HG02642 (cell line): ENCODE measurements around the gene NDC80.
"Not testable (repeated sequence)": the region's sequence is repeated elsewhere in the genome, so short reads cannot be mapped to it uniquely, and the experiment has no call there.

Experiments
- ATAC-seq: cut with Tn5 transposase; IDR thresholded peaks from one replicate; pipeline ENCODE4 v1.9.1; 2021; ENCODE audit warnings: mild to moderate bottlenecking; ENCODE audit not compliant: unreplicated experiment, poor library complexity

The NDC80 gene

DNA sequence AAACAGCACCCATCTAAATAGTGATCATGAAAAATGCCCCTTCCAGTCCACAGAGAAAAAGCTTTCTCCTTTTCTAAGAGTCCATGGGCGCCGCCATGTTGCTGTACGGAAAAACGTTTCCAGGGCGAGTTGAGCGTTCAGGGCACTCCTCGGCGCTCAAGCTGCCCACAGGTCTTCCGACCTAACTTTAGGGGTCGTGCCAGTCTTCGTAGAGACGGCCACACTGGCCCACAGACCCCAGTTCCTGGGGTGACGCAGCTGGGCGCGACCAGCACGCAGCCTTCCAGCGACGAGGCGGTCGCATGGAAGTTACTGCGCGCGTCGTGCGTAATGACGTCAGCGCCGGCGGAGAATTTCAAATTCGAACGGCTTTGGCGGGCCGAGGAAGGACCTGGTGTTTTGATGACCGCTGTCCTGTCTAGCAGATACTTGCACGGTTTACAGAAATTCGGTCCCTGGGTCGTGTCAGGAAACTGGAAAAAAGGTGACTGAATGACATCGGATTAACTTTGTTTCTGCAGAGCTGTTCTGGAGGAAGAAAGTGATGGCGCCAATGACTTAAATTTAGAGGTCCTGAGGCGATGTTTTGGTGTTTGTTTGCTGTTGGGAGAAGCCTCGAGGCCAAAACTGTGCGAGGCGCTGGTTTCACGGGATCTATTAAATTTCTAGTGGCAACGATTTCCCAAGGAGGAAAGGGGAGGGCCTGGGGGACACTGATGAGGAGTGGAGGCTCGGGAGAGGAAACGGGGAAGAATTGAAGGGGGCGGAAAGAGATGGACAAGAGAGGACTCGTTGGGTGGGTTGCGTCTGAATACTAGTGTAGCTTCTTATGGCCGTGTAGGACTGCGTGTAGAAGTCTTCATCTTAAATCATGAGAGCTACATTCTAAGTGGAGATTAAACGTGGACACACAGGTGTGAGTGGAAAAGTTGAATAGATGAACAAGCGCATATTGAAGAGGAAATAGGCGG is at the start of gene NDC80, which contains the start of gene METTL4:
Gene NDC80 (plus strand): TSS at position 358 of the 971 bp plus-strand sequence. CDS start 1,429 bp downstream, outside the sequence.
Gene METTL4 (minus strand): TSS at position 306 of the 971 bp plus-strand sequence. CDS start 4,289 bp downstream, outside the sequence.
- peak; percentile 87 for ATAC-seq

- no peak for ATAC-seq
These were observed 49.2 kb upstream of the NDC80 start for GRCh38 chr18:2522112-2522511.

- not testable (repeated sequence) for ATAC-seq
These were observed 46.6 kb upstream of the NDC80 start for GRCh38 chr18:2524794-2525198.

GRCh38 chr18:2526329-2526728 is 45.0 kb upstream of the NDC80 start:
- ATAC-seq: no peak

DNA sequence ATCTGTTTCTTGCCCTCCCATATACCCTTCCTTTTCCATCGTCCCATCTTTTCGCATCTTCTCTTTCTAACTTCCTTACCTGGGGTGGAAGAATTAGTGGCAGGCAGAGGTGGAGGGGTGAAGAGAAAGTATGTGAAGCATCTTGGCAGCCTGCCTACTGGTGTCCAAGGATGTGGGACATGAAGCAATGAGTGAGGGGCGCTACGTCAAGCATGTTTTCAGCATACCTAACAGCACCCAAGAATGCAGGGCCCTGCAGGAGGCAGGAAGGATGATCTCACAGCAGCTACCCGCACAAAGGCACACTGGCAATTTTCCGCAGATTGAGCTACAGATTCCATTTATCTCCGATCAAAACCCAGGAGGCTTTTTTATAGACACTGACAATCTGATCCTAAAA is 42.2 kb upstream of the NDC80 start:
- no peak for ATAC-seq

GRCh38 chr18:2531751-2532150 is 39.6 kb upstream of the NDC80 start:
- no peak for ATAC-seq

DNA sequence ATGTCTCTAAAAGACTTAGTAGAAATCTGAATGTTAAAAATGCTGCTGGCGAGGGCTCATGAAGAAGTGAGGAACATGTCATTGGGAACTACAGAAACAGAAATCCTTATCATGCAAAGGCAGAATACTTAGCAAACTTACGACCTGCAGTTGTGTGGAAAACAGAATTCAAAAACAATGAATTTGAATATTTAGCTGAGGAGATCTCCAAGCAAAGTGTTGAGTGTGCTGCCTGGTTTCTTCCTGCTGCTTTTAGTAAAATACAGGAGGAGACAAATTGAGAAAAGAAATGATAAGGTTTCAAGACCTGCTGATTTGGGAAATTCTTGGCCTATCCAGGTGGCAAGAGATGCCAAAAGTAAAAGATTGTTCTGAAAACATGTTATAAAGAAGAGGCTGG is 38.6 kb upstream of the NDC80 start:
- ATAC-seq: no peak

GRCh38 chr18:2534906-2535305 is 36.5 kb upstream of the NDC80 start:
- ATAC-seq: no peak

- ATAC-seq: no peak
These were observed 35.9 kb upstream of the NDC80 start for GRCh38 chr18:2535419-2535910.

GRCh38 chr18:2536063-2536462 is 35.3 kb upstream of the NDC80 start:
- ATAC-seq: no peak

DNA sequence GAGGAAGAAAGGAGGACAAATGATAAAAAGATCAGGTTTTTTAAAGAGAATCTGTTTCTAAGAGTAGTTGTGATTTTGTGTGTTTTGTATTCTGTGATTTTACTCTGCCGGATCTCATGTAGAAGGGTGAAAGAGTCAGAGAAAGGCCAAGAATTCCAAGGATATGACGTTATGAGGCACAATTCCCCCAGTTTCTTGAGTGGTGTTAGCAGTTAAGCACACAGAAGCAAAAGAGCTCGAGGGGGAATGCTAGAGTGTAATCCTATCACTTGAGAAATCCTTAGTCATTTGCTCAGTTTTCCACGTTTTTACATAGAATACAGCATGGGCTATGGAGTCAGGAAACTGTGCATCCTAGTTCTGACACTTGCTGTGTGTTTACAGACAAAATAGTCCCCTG is 34.9 kb upstream of the NDC80 start:
- ATAC-seq: no peak

- no peak for ATAC-seq
These were observed 34.1 kb upstream of the NDC80 start for GRCh38 chr18:2537296-2537695.

DNA sequence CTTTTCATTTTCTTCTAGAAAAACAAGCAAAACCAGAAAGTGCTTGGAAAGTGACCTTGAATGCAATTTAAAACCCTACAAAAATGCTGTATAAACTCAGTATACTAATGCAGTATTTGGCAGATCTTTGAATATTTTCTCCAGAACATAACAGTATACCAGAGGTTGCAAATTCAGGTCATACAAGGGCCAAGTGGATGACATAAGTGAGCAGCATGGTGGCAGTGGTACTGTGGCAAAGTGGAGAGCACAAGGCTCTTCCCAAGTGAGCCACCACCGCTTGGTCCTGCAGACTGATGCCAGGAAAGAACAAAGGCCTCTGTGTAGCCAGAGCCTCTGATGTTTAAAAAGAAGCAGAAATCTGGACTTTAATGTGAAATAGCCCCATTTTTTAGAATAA is 33.1 kb upstream of the NDC80 start:
- no peak for ATAC-seq

DNA sequence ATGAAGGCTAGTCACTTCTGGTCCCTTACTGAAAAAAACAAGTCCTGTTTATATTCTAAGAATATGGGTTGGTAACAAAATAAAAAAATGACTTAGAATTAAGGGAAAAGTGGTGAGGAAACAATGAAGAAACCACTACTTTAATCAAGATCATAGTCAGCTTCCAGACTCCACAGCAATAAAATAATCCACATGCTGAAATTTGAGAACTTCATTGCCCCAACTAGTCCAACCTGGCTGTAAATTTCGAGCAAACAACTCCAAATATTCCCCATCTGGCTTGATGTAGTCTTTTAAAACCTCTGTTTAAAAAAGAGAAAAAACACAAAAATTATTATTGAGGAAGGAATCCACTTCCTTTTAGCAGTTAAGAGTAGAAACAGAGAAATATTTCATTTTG is 32.5 kb upstream of the NDC80 start:
- ATAC-seq: no peak

- ATAC-seq: no peak
These were observed 30.8 kb upstream of the NDC80 start for GRCh38 chr18:2540575-2540974.

GRCh38 chr18:2541925-2542563 is 29.3 kb upstream of the NDC80 start:
- not testable (repeated sequence) for ATAC-seq

GRCh38 chr18:2545155-2545554 is 26.2 kb upstream of the NDC80 start:
- no peak for ATAC-seq

DNA sequence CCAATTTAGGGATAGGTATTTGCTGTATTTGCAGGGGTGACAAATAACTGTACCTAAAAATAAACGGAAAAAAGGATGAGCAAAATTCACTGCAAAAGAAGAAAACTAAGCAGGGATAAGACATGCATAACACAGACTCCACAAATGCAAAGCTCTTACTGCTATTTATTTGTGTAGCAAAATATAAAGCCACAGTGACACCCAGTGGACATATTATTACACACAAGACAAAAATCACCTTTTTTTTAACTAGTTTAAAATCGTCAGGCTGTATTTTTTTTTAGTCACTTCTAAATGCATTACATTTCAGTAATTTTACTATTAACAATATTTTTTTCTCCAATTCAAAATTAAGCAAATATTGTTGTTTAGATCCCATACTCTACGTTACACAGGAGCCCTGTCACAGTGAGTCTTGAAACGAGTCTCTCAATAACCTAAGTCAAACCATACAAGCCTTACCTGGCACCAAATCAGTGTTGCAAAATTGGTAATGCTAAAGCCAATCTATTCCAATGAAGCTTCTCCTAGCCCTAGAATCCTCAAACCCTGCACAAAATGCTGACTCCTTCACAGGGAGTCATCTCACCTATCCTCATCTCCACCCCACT is 23.8 kb upstream of the NDC80 start:
- ATAC-seq: no peak

- no peak for ATAC-seq
These were observed 21.9 kb upstream of the NDC80 start for GRCh38 chr18:2549462-2549861.

DNA sequence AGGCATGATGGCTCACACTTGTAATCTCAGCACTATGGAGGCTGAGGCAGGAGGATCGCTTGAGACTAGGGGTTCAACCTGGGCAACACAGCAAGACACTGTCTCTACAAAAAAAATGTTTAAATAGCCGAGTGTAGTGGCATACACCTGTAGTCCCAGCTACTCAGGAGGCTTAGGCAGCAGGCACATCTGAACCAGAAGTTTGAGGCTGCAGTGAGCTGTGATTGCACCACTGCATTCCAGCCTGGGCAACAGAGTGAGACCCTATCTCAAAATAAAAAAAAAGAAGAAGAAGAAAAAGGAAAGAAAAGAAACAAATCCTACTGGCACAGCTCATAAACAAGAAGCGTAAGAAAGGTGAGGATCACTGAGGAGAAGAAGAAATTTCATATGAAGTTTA is 19.9 kb upstream of the NDC80 start:
- no peak for ATAC-seq

GRCh38 chr18:2554696-2555095 is 16.7 kb upstream of the NDC80 start:
- no peak for ATAC-seq
